ENCODE measurements around the gene GDPD4.

GDPD4 gene

DNA sequence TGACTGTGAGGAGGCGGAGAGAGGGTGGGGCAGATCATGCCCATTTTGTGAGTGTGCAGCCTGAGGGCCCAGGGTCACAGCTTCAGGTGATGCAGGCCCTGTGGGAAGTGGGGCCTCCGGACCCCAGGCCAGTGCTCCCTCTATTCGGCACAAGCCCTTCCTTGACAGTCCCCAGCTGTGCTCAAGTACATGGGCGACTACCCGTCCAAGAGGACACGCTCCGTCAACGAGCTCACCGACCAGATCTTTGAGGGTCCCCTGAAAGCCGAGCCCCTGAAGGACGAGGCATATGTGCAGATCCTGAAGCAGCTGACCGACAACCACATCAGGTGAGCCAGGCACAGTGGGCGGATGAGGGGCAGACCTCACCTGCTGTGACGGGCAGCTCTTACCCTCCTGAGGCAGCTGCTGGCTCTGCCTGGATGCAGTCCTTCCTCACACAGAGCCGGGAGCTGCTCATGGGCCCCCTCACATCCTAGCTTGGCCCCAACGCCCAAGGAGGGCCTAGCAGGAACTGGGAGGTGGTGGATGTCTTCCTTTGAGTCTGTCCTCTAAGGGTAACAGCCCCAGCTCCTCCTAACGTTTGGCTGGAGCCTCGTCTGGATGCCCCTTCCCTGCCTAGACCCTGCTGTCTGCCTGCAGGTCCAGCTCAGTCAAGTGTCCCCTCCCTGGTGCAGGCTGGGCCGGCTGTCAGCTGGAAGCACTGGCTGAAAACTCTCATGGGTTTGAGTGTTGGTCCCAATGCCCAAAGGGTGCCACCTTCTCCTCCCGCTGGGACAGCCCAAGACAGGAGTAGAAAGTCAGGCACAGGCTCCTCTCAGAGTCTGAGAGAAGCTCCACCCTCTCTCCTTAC lies 97.4 kb downstream of the GDPD4 start:
- no peak for DNase-seq

DNA sequence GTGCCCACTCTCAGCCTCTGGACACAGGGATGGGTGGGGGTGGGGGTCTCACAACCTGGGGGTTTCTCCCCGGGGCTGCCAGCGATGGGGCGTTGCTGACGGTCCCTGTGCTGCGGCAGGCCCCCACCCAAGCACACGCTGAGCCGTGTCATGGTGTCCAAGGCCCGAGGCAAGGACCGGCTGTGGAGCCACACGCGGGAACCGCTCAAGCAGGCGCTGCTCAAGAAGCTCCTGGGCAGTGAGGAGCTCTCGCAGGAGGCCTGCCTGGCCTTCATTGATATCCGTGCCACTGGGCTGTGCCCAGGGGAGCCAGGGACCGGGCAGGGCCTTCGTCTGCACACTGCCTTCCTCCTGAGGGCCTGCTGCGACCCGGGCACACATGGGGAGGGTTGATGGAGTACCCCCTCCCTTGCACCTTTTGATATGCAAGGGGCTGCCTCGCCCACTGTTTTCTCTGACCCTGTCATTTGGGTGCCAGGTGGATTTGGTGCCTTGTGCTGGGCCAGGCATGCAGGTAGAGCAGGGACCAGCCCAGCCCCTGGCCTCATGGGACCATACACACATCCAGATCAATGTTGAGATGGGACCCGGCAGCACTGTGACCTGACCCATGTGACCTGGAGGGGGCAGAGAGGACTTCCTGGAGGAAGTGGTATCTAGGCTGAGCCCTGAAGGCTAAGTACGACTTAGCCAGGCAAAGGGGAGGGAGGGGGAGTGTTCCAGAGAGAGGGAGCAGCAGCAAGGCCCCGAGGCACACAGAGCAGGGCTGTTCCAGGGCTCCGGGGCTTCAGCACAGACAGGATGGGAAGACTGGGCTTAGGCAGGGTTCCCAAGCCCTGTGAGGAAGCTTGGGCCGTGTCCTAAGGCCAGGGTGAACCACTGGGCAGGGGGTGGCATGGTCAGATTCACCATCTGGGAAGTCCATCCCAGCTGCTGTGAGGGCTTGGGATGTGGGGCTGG lies 98.3 kb downstream of the GDPD4 start:
- no peak for DNase-seq

DNA sequence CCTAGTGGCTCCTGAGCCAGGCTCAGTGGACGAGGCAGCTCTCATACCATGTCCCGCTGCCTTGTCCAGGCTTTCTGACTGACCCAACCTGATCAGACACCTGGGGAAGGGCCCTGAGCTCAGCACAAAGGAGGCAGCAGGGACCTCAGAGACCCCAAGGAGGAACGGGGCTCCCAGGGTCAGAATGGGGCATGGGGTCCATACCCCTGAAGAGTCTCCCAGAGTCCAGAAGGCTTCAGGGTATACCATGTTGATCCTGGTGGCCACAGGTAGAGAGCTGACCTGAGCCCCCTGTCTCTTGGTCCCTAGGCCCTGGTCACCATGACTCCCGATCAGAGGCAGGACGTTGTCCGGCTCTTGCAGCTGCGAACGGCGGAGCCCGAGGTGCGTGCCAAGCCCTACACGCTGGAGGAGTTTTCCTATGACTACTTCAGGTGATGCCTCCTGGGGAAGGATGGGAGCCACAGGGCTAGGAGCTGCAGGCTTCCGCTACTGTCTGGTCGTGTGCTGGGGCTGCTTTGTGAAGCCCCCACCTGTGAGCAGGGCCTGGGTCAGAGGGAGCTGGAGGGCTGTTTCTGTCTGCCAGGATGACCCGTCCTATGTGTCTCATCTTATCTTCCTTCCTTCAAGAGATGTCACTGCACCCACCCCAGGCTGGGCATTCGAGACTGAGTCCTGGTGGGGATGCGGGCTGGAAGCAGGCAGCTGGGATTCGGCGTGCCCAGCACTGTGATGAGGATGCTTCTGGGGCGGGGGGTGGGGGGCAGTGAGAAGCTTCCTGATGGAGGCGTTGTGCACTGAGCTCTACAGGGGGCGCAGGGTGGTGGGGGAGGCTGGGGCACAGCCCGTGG lies 99.3 kb downstream of the GDPD4 start:
- no peak for DNase-seq

DNA sequence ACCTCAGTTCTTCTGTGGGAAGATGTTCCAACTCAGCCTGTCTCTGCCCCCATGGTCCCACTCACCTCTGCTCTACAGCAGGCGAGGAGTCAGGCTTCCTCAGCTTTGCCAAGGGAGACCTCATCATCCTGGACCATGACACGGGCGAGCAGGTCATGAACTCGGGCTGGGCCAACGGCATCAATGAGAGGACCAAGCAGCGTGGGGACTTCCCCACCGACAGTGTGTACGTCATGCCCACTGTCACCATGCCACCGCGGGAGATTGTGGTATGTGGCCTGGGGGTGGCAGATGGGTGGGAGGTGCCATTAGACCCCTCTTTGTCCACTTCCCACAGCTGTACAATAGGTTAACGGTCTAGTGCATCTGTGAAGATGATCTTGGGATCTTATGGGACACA lies 100.1 kb downstream of the GDPD4 start:
- DNase-seq, result no peak

DNA sequence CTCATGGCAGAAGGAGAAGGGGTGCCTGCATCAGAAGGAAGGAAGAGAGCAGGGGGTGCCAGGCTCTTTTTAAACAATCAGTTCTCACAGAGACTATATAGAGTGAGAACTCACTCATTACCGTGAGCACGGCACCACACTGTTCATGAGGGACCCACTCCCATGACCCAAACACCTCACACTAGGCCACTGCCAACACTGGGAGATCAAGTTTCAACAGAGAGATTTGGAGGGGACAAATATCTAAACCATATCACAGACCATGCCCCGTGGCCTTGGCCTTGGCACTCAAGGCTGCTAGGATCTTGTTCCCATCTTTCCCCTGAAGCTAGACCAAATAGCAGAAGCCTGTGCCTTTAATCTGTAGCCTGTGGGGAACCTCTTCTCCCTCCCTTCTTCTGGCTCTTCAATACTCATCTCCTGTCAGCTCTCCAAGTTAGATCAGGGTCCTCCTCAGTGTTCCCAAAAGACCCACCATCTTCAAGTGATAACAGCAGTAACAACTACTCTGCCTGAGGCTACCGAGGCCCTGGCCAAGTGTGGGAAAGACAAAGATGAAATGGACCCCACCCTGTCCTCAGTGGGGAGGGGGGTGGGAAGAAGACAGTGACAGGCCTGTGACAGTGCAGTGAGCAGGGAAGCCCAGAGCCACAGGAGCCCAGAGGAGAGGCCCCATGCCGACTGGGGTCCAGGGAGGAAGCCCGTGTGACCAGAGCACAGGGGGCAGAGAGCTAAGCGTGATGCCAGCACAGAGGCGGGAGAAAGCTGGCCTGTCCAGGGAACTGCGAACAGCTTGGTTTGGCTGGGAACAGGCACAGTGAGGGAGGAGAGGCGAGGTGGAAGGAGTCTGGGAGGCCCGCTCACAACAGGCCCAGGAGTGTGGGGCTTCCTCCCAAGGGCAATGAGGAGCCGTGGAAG lies 100.9 kb downstream of the GDPD4 start:
- no peak for DNase-seq

DNA sequence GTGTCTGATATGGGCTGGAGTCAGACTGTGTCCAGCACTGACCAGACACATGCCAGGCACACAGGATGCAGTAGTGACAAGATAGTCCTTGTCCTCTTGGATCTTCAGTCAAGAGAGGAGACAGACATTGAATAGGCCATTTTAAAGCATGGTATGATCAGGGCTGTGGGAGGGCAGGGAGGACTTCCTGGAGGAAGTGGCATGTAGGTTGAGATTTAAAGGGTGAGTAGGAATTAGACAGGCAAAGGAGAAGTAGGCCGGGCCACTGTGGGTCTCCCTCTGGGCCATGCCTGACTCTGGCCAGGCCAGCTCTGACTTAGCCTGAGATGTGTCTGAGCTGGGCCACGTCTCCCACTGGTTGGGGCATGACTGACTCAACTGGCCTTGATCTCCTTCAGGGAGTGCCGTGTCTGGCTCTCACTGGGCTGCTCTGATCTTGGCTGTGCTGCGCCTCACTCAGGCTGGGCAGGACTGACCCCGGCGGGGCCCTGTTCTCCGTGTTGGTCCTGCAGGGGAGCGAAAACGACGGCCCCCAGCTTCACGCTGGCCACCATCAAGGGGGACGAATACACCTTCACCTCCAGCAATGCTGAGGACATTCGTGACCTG lies 102.2 kb downstream of the GDPD4 start:
- DNase-seq, result no peak

DNA sequence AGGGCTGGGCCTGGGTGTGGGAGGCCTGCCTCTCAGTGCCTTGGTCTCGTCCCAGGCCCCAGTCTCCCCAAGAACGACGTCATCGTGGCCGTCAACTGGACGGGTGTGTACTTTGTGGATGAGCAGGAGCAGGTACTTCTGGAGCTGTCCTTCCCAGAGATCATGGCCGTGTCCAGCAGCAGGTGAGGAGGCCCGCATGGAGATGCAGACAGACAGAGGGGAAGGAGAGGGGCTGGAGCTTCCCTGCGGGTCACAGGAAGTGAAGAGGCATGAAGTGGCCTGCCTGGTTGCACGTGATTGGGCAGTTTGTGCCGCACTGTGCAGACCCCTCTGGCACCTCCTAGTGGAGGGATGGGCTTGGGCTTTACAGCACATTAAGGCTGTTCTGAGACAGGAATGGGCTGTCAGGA lies 103.0 kb downstream of the GDPD4 start:
- DNase-seq, result no peak

DNA sequence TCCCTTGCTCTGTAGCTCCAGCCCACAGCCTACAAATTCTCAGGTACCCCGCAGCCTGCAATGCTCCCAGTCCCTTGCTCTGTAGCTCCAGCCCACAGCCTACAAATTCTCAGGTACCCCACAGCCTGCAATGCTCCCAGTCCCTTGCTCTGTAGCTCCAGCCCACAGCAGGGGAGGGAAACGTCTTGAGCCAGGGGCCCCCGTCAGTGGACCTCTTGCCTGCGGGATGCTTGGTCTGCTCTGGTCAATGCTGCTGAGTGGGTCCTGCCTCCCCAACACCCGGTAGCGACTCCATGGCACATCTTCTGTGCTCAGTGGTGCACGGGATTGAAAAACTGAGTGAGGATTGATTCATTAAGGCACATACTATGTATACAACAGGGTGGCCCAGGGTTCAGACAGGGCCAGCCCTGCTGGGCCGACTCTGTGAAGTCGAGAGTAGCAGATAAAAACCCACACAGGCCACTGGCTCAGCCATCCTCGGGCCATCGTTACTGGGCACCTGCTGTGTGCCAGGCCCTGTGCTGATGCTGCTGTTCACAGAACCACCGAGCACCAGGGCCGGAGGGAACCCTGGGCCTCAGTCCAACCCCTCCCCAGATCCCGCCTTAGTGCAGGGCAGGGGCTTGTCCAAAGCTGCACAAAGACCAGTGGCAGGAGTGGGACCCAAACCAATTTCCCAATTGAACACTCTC lies 103.7 kb downstream of the GDPD4 start:
- no peak for DNase-seq

DNA sequence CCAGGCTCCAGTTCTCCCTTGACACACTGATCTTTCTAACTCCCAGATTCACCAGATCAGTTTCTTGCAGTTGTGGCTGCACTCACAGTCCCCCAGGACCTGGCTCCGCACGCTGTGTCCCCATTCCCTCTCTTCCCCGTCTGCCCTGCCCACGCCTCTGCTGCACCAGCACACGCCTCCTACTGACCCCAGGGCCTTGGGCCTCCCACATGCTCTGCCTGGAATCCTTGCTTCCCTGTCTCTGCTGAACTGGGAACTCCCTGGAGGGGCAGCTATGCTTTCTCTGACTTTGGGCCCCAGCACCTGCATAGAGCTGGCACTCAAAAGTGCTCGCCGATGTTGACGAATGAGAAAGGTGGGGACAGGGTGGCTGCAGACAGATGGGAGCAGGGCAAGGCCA lies 104.5 kb downstream of the GDPD4 start:
- no peak for DNase-seq

DNA sequence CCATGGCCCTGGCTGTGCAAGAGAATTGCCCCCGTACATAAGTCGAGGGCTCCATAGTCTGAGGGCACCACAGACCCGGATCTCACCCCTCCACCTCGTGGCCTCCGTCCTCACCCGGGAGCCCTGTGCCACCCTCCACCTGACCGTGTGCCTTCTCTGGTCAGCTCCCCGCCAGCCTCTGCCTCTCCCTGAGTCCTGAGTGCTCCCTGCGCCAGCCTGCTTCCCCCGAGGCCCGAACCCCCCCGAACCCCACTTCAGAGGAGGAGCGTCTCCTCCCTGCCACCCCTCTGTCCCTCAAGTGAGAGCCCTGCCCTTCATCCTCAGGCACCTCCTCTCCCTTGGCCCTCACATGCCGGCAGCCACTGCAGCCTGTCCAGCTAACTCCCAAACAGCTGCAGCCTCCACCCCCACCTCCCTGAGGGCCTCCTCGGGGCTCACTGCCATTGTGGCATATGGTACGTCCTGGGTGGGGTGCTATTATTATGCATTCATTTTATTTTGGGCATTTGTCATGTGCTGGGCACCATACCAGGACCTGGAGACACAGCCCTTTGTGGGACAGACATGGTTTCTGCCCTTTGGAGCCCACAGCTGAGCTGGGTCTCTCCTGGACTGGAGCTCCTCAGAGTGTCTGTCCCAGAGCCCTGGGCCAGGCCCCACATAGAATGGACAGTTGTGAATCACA lies 106.3 kb downstream of the GDPD4 start:
- no peak for DNase-seq

DNA sequence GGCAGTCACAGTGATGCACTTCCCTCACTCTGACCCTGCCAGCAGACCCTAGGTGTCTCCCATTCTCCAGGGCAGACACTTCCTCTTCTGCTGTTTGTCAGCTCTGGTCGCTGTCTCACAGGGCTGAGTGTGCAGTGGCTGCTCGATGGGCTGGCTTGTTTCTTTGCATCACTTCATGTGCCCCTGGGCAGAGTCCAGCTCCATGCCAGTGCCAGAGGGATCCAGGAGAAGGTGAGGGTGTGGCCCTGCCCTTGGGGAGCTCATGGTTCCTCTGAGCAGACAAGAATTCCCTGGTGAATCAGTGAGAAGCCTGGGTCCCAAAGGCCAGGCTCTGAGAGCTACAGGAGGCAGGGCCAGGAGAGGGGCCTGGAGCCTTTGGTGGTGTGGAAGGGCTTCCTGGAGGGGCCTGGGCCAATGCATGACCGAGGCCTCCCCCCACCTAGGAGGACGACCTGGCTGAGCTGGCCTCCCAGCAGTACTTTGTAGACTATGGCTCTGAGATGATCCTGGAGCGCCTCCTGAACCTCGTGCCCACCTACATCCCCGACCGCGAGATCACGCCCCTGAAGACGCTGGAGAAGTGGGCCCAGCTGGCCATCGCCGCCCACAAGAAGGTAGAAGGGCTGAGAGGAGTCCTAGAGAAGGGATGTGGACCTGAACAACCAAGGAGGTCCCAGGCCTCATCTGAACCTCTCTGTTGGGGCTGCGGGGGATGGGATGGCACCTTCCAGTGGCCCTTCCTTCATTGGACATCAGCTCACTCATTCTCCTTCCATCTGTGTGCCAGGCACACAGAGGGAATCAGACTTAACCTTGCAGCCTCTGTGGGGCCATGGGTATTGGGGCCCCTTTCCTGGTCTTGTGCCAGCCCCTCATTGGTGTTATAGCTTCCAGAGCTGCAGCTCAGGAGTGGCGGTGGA lies 107.3 kb downstream of the GDPD4 start:
- no peak for DNase-seq

DNA sequence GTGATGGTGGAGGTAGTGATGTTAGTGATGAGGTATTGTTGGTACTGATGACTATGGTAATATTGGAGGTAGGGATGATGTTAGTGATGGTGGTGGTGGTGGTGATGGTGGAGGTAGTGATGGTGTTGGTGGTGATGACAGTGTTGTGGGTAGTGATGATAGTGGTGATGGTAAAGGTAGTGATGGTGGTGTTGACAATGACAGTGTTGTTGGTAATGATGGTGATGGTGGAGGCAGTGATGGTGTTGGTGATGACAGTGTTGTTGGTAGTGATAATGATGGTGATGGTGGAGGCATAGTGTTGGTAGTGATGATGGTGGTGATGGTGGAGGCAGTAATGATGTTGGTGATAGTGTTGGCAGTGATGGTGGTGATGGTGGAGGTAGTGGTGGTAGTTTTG lies 108.3 kb downstream of the GDPD4 start:
- no peak for DNase-seq

DNA sequence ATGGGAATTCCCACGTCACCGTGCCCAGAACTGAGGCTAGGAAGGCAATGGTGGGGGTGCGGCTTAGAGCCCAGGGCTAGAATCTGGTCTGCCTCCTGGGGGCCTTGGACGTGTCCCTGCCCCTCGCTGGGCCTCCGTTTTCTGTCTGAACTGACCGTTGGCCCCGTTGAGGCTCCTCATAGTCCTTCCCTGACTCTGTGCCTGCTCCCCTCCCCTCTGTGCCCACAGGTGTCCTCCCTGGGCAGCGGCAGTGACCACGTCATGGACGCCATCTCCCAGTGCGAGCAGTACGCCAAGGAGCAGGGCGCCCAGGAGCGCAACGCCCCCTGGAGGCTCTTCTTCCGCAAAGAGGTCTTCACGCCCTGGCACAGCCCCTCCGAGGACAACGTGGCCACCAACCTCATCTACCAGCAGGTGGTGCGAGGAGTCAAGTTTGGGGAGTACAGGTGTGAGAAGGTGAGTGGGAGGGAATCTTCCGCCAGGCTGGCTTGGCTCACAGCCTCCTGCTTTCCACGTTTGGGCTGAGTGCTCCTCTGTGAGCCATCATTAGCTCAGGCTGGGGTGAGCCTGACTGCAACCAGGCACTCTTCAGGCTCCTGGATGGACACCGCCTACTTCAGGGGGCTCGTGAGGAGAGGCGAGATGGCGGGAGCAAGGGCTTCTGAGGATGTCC lies 109.5 kb downstream of the GDPD4 start:
- DNase-seq, result no peak

DNA sequence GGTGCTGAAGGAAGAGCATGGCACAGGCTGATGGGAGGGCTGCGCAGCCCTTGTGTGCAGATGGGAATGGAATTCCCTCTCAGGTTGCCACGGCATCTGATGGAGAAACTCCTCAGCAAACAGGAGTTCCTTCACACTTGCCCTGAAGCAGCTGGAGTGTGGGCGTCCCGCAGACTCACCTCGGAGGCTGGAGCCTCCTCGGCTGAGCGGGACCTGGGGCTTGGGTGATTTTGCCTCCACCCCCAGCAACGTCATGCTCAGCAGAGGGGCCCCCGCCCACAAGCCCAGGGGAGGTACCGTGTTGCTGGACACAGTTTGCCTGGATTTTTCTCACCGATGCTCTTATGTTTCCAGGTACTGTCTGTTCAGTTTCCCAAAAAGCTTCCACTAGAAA lies 110.1 kb downstream of the GDPD4 start:
- no peak for DNase-seq

DNA sequence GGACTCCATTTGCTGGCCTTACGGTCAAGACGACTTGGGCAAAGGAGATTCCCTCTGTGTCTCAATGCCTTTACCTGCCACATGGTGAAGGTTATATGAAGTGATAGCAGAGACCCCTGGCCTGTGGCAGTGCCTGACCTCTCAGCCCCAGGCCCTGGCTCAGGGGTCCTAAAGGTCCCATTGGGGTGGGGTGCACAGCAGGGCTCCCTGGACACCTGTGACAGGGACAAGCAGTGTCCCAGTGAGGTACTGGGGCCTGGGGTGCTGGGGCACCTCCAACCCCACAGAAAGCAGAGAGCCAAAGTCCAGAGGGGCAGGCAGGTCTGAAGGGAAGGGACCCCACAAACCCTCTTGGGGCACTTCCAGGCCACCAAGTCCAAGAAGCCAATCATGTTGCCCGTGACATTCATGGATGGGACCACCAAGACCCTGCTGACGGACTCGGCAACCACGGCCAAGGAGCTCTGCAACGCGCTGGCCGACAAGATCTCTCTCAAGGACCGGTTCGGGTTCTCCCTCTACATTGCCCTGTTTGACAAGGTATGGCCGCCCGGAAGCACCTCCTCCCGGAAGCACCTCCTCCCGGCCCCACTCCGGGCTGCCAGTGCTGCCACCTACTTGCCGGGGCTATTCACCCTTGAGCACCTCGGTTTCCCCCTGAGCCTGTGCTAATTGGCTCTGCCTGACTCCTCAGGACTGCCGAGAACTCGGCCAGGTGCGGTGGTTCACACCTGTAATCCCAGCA lies 111.0 kb downstream of the GDPD4 start:
- DNase-seq, result no peak

DNA sequence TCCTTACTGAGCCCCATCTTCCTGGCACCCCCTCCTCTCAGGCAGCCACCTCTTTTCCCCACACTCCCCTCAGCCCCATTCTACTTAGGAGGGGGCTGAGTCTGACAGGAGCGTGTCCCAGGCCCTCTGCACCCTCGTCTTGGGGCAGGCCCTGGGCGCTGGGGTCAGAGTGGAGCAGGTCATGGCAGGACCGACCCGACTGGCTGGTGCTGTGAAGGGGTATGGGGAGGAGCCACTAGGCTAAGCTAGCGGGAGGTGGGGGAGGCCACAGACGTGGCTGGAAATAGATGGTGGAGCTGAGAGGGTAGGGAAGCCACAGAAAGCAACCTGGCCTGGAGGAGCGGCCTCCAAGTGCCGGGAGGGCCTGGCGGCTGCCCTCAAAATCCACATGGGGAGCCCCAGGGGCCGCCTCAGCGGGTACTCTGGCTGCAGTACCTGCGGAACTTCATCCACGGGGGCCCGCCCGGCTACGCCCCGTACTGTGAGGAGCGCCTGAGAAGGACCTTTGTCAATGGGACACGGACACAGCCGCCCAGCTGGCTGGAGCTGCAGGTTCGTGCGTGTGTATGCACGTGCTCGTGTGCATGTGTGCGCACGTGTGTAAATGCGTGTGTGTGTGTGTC lies 111.8 kb downstream of the GDPD4 start:
- no peak for DNase-seq
